ENCODE measurements around the gene CAV1. TPM values are rescaled to one million over a fixed set of nuclear protein-coding genes. Genes with fewer than 3 reads are reported as not detected.

CAV1 gene
- polyA plus RNA-seq, 1 donor from 2014 or later, result not detected

- Histone ChIP-seq H3K9ac (ENCODE audit: low read length) (no peak overlapping the region), H3K9me3 (ENCODE audit: low read length) (no peaks in the 10 kb centered on the region), H3K9me2 (ENCODE audit: insufficient read depth, low read length) (no peaks in the 10 kb centered on the region), H2AFZ (ENCODE audit: low read depth, low read length) (no peak overlapping the region), H3K4me3 (ENCODE audit: low read length) (no peak overlapping the region), H3K79me2 (replicated peaks; ENCODE audit: insufficient read depth, low read length) (no peaks in the 10 kb centered on the region), H3K4me2 (ENCODE audit: low read length) (no peak overlapping the region), H3K27ac (ENCODE audit: low read length) (no peak overlapping the region), H4K20me1 (ENCODE audit: insufficient read depth) (no peaks in the 10 kb centered on the region), H3K36me3 (ENCODE audit: insufficient read depth, low read length) (no peaks in the 10 kb centered on the region), H3F3A (ENCODE audit: insufficient read depth, low read length, poor library complexity, severe bottlenecking) (no peaks in the 10 kb centered on the region), H3K27me3 (ENCODE audit: insufficient read depth, low read depth, low read length) (no peaks in the 10 kb centered on the region)
- TF ChIP-seq SMC3 (conservative IDR thresholded peaks at IDR 0.05; ENCODE audit: poor library complexity), result no peak
- no peak for TF ChIP-seq MXI1 (conservative IDR thresholded peaks at IDR 0.05; ENCODE audit: poor library complexity, severe bottlenecking)
- TF ChIP-seq POLR2AphosphoS5 (IDR thresholded peaks at IDR 0.05), result no peak
These were observed 72.5 kb downstream of the CAV1 start for GRCh38 chr7:116597384-116597783.

- no peak overlapping the region for H3K4me3 ChIP-seq (ENCODE audit: low read length)
These were observed 73.4 kb downstream of the CAV1 start for GRCh38 chr7:116598278-116598677.

GRCh38 chr7:116598861-116599260 is 74.0 kb downstream of the CAV1 start:
- TF ChIP-seq POLR2AphosphoS5 (IDR thresholded peaks at IDR 0.05) (no peak), REST (IDR thresholded peaks at IDR 0.05; ENCODE audit: borderline replicate concordance) (no peak)
- Histone ChIP-seq H3K4me2 (ENCODE audit: low read length) (no peak overlapping the region), H3K9me2 (ENCODE audit: insufficient read depth, low read length) (no peaks in the 10 kb centered on the region), H3K36me3 (ENCODE audit: insufficient read depth, low read length) (no peaks in the 10 kb centered on the region), H4K20me1 (ENCODE audit: insufficient read depth) (no peaks in the 10 kb centered on the region), H3F3A (ENCODE audit: insufficient read depth, low read length, poor library complexity, severe bottlenecking) (no peaks in the 10 kb centered on the region), H3K79me2 (replicated peaks; ENCODE audit: insufficient read depth, low read length) (no peaks in the 10 kb centered on the region), H3K4me3 (ENCODE audit: low read length) (no peak overlapping the region), H2AFZ (ENCODE audit: low read depth, low read length) (no peak overlapping the region), H3K9ac (ENCODE audit: low read length) (no peak overlapping the region), H3K27ac (ENCODE audit: low read length) (no peak overlapping the region), H3K9me3 (ENCODE audit: low read length) (no peaks in the 10 kb centered on the region), H3K27me3 (ENCODE audit: insufficient read depth, low read depth, low read length) (no peaks in the 10 kb centered on the region)

More at GRCh38 chr7:116598278-116598677, 73.4 kb downstream of the CAV1 start:
- no peak overlapping the region for H3K9ac ChIP-seq (ENCODE audit: low read length)
- no peaks in the 10 kb centered on the region for H3K9me2 ChIP-seq (ENCODE audit: insufficient read depth, low read length)
- no peaks in the 10 kb centered on the region for H4K20me1 ChIP-seq (ENCODE audit: insufficient read depth)
- no peaks in the 10 kb centered on the region for H3F3A ChIP-seq (ENCODE audit: insufficient read depth, low read length, poor library complexity, severe bottlenecking)
- H3K36me3 ChIP-seq (ENCODE audit: insufficient read depth, low read length), result no peaks in the 10 kb centered on the region
- H3K4me2 ChIP-seq (ENCODE audit: low read length), result no peak overlapping the region
- TF ChIP-seq SMC3 (conservative IDR thresholded peaks at IDR 0.05; ENCODE audit: poor library complexity), result no peak
- H3K27ac ChIP-seq (ENCODE audit: low read length), result no peak overlapping the region
- no peaks in the 10 kb centered on the region for H3K27me3 ChIP-seq (ENCODE audit: insufficient read depth, low read depth, low read length)
- H3K79me2 ChIP-seq (replicated peaks; ENCODE audit: insufficient read depth, low read length), result no peaks in the 10 kb centered on the region
- no peak overlapping the region for H2AFZ ChIP-seq (ENCODE audit: low read depth, low read length)
- no peaks in the 10 kb centered on the region for H3K9me3 ChIP-seq (ENCODE audit: low read length)

- no peak for TF ChIP-seq SMC3 (conservative IDR thresholded peaks at IDR 0.05; ENCODE audit: poor library complexity)
- Histone ChIP-seq H3K36me3 (ENCODE audit: insufficient read depth, low read length) (no peaks in the 10 kb centered on the region), H3K9me3 (ENCODE audit: low read length) (no peaks in the 10 kb centered on the region), H3K9ac (ENCODE audit: low read length) (no peak overlapping the region), H3K27ac (ENCODE audit: low read length) (no peak overlapping the region), H3K27me3 (ENCODE audit: insufficient read depth, low read depth, low read length) (no peaks in the 10 kb centered on the region), H3F3A (ENCODE audit: insufficient read depth, low read length, poor library complexity, severe bottlenecking) (no peaks in the 10 kb centered on the region), H4K20me1 (ENCODE audit: insufficient read depth) (no peaks in the 10 kb centered on the region), H3K9me2 (ENCODE audit: insufficient read depth, low read length) (no peaks in the 10 kb centered on the region), H3K79me2 (replicated peaks; ENCODE audit: insufficient read depth, low read length) (no peaks in the 10 kb centered on the region), H3K4me3 (ENCODE audit: low read length) (no peak overlapping the region), H2AFZ (ENCODE audit: low read depth, low read length) (no peak overlapping the region), H3K4me2 (ENCODE audit: low read length) (no peak overlapping the region)
These were observed 76.6 kb downstream of the CAV1 start for GRCh38 chr7:116601426-116601825.
